ENCODE data around the gene RECQL5.

Gene RECQL5

GRCh38 chr17:75666959-75667790 lies at the start of gene RECQL5, which contains the start of gene SAP30BP (continued):
- peak; percentile 83 for TF ChIP-seq ZXDB (tag by site-specific recombination; IDR thresholded peaks at IDR 0.05)
- TF ChIP-seq IKZF3 (tag by site-specific recombination; IDR thresholded peaks at IDR 0.05), result no peak
- no peak for TF ChIP-seq ZFP3 (tag by site-specific recombination; IDR thresholded peaks at IDR 0.05; ENCODE audit: low read depth)
- no peak for TF ChIP-seq ZNF639 (tag by site-specific recombination; IDR thresholded peaks at IDR 0.05)
- no peak for TF ChIP-seq ZNF223 (tag by site-specific recombination; IDR thresholded peaks at IDR 0.05)
- TF ChIP-seq ZNF341 (tag by site-specific recombination; IDR thresholded peaks at IDR 0.05; ENCODE audit: low read depth), result no peak
- TF ChIP-seq HOXA7 (CRISPR knock-in tag; IDR thresholded peaks at IDR 0.05; ENCODE audit: borderline replicate concordance), result no peak
- 0 out of 2 replicates have a peak, but pooled peaks have one; percentile 23 for TF ChIP-seq PBX3 (CRISPR knock-in tag; IDR thresholded peaks at IDR 0.05)
- TF ChIP-seq ZNF23 (tag by site-specific recombination; IDR thresholded peaks at IDR 0.05; ENCODE audit: borderline replicate concordance), result no peak
- no peak for TF ChIP-seq ZNF157 (tag by site-specific recombination; IDR thresholded peaks at IDR 0.05)
- TF ChIP-seq ZNF354C (tag by site-specific recombination; IDR thresholded peaks at IDR 0.05; ENCODE audit: borderline replicate concordance, low read depth), result no peak
- no peak for TF ChIP-seq ZNF155 (tag by site-specific recombination; IDR thresholded peaks at IDR 0.05)
- TF ChIP-seq ZBTB26 (tag by site-specific recombination; optimal IDR thresholded peaks at IDR 0.05), result peak; percentile 3
- TF ChIP-seq CTCF (tag by site-specific recombination; IDR thresholded peaks at IDR 0.05), result no peak
- TF ChIP-seq ZNF449 (tag by site-specific recombination; IDR thresholded peaks at IDR 0.05), result no peak
- peak; percentile 67 for TF ChIP-seq KLF1 (tag by site-specific recombination; IDR thresholded peaks at IDR 0.05)
- TF ChIP-seq HOXC10 (CRISPR knock-in tag; IDR thresholded peaks at IDR 0.05), result no peak
- TF ChIP-seq INSM2 (tag by site-specific recombination; IDR thresholded peaks at IDR 0.05), result no peak
- no peak for TF ChIP-seq ZNF48 (tag by site-specific recombination; IDR thresholded peaks at IDR 0.05)
- no peak; the same call in 1 of the 2 replicates for TF ChIP-seq ZNF623 (tag by site-specific recombination; IDR thresholded peaks at IDR 0.05)
- no peak for TF ChIP-seq ZNF585B (tag by site-specific recombination; IDR thresholded peaks at IDR 0.05)
- peak; percentile 52; the same call in 1 of the 2 replicates for TF ChIP-seq GLIS1 (tag by site-specific recombination; IDR thresholded peaks at IDR 0.05)
- no peak for TF ChIP-seq ZSCAN30 (tag by site-specific recombination; IDR thresholded peaks at IDR 0.05)
- TF ChIP-seq ZSCAN23 (tag by site-specific recombination; IDR thresholded peaks at IDR 0.05), result no peak
- peak; percentile 85 for TF ChIP-seq ZBTB20 (tag by site-specific recombination; IDR thresholded peaks at IDR 0.05)
- no peak for TF ChIP-seq ZNF549 (tag by site-specific recombination; IDR thresholded peaks at IDR 0.05)
- TF ChIP-seq, protein P1, sequence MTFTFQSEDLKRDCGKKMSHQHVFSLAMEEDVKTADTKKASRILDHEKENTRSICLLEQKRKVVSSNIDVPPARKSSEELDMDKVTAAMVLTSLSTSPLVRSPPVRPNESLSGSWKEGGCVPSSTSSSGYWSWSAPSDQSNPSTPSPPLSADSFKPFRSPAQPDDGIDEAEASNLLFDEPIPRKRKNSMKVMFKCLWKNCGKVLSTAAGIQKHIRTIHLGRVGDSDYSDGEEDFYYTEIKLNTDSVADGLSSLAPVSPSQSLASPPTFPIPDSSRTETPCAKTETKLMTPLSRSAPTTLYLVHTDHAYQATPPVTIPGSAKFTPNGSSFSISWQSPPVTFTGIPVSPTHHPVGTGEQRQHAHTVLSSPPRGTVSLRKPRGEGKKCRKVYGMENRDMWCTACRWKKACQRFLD (tag by site-specific recombination; IDR thresholded peaks at IDR 0.05), result no peak
